Gastrocnemius medialis (tissue), 4 donors: ENCODE measurements around the gene PRKD1.

Source experiments
- POLR2A ChIP-seq, 2 donors: fragments of 450-650 bp; IDR thresholded peaks; one replicate each; pipeline ENCODE4 v1.6.1; 2017; ENCODE audit warnings: antibody characterized with exemption in 2 of 2, mild to moderate bottlenecking in 2 of 2, moderate library complexity in 2 of 2
- TF ChIP-seq, protein P1 (sequence below), 5 experiments: fragments of 450-650 bp in 3 of 5; fragments of 200-600 bp in 2 of 5; sonication (generic) in 2 of 5; IDR thresholded peaks in 4 of 5; conservative IDR thresholded peaks in 1 of 5; 1 replicate in 4 of 5; 2 replicates in 1 of 5; pipeline ENCODE4 v1.5.1; 2016 to 2019; ENCODE audit warnings: antibody characterized with exemption in 5 of 5, mild to moderate bottlenecking in 3 of 5, moderate library complexity in 3 of 5

DNA sequence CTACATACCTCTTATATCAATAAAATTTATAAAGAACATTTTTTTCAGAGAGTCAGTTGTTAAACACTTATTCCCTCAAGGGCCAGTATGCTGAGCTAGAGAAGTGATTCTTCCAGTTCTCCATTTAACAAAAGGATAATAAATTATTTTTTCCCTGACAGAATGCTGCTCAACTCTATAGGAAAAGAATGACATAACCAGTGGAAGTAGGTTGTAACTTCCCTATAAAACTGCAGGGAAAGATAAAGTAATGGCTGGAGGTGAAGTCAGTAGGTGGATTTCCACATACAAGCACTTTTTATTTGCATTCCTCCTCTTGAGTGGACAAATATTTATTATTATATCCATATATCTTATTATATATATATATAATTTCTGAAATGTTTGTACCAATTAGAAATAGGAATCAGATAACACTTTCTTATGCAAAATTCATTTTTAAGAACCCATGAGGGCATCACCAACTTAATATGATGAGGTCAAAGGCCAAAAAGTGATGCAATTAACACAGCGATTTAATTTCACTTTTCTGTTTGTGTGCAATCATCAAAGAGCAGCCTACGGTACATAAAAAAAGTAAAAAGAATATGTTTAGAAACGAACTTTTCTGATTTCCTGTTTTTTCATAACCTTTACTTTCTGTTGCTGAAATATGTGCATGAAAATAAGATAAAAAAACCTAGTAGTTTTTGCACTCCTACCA, 175.3 kb downstream of the PRKD1 start:
- TF ChIP-seq, protein P1, sequence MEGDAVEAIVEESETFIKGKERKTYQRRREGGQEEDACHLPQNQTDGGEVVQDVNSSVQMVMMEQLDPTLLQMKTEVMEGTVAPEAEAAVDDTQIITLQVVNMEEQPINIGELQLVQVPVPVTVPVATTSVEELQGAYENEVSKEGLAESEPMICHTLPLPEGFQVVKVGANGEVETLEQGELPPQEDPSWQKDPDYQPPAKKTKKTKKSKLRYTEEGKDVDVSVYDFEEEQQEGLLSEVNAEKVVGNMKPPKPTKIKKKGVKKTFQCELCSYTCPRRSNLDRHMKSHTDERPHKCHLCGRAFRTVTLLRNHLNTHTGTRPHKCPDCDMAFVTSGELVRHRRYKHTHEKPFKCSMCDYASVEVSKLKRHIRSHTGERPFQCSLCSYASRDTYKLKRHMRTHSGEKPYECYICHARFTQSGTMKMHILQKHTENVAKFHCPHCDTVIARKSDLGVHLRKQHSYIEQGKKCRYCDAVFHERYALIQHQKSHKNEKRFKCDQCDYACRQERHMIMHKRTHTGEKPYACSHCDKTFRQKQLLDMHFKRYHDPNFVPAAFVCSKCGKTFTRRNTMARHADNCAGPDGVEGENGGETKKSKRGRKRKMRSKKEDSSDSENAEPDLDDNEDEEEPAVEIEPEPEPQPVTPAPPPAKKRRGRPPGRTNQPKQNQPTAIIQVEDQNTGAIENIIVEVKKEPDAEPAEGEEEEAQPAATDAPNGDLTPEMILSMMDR (IDR thresholded peaks at IDR 0.05 in 4 of 5, conservative IDR thresholded peaks at IDR 0.05 in 1 of 5) = no peak
- no peak for TF ChIP-seq POLR2A (IDR thresholded peaks at IDR 0.05)
